ENCODE measurements around the gene PRR11.
"Not testable (repeated sequence)": the region's sequence is repeated elsewhere in the genome, so short reads cannot be mapped to it uniquely, and the experiment has no call there.

Gene PRR11

GRCh38 chr17:59219370-59219769, 63.8 kb downstream of the PRR11 start:
- no peak for DNase-seq

GRCh38 chr17:59219992-59220327, 64.4 kb downstream of the PRR11 start:
- no peak for DNase-seq

GRCh38 chr17:59220328-59221158, 65.0 kb downstream of the PRR11 start, which contains the start of gene GDPD1:
GDPD1 (plus strand) TSS chr17:59220511; CDS start chr17:59220610, 99 bp downstream.
- peak; percentile 46 to 98 (median 92) for DNase-seq

DNA sequence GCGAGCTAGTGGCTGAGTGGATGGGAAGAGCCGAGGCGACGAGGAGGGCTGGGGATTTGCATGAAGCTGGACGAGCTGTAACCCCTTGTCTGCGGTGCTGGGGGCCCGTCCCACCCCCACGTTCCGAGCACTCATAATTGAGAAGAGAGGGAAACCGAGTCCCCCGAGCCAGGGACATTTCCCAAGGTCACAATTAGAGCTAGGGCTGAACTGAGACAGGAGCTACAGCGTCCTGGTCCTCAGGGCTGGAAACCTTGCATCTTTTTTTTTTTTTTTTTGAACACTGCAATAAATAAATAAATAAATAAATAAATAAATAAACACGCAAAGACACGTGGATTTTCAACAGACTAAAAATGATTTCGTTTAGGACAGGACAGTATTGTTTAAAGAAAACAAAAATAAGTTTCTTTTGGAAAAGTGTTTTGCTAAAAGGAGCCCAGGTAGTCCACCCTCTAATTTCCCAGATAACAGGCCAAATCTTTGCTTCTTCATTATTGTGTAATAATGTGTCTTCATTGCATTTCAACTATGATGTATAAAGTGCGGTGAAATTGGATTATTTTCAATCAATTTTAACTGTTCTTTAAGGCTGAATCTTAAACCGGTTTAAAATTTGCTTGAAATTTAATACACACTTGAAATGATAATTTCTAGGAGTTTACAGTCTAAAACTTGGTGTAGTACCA, 65.8 kb downstream of the PRR11 start:
- DNase-seq = peak in 8 of 58 donors; percentile 21 to 48 (median 29)

GRCh38 chr17:59223813-59224212, 68.3 kb downstream of the PRR11 start:
- DNase-seq = no peak

DNA sequence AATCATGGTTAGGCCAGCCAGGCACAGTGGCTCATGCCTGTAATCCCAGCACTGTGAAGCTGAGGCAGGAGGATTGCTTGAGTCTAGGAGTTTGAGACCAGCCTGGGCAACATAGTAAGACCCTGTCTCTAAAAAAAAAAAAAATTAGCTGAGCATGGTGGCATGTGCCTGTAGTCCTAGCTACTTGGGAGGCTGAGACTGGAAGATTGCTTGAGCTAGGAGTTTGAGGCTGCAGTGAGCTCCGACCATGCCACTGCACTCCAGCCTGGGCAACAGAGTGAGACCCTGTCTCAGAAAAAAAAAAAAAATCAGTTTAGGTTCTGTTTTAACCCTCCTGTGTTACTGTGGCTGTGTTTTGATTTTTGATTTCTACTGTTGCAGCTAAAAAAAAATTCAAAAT, 73.0 kb downstream of the PRR11 start:
- not testable (repeated sequence) for DNase-seq

- DNase-seq = no peak
Measured at GRCh38 chr17:59230764-59231163, 75.2 kb downstream of the PRR11 start.

DNA sequence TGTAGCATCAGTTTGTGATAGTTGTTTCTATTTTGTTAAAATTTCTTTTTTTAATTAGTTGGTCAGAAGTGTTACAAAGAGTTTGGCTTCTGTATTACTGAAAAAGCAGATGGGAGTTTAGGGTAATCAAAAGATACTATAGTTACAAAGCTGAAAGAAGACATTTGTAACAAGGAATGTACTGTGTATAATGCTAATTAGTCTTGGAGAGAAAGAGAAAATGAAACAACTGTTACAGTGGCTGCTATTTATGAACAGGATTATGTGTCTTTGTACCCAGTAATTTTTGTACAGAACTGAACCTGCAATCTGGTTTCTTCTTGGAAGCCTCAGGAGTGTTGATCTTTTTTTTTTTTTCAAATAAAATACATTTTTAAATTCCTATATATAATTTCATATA, 79.1 kb downstream of the PRR11 start:
- peak in 1 of 58 donors; percentile 44 for DNase-seq

- DNase-seq = no peak
Measured at GRCh38 chr17:59238906-59239305, 83.4 kb downstream of the PRR11 start.

- DNase-seq = no peak
Measured at GRCh38 chr17:59244081-59244480, 88.5 kb downstream of the PRR11 start.
